K562 (cell line): Measurements from ENCODE around the gene P3H4. TPM values are rescaled to one million over a fixed set of nuclear protein-coding genes. Genes with fewer than 3 reads are reported as not detected.
A peak's percentile ranks its signal among the peaks of the same experiment; 100 is the strongest.

ENCODE experiments used
- ATF7 ChIP-seq: fragments of 450-650 bp; IDR thresholded peaks from 2 replicates; pipeline ENCODE4 v1.7.1; 2014; ENCODE audit warnings: mild to moderate bottlenecking, moderate library complexity
- BCLAF1 ChIP-seq, 2 experiments: fragments of 450-650 bp in 1 of 2; IDR thresholded peaks; 2 replicates each; pipeline ENCODE4 v1.6.1; 2011 to 2017; ENCODE audit warnings: low read depth in 2 of 2, antibody characterized with exemption in 1 of 2, borderline replicate concordance in 1 of 2, low read length in 1 of 2, mild to moderate bottlenecking in 1 of 2, mixed read lengths in 1 of 2; ENCODE audit not compliant: control insufficient read depth in 1 of 2
- BRD4 ChIP-seq: fragments of 200-600 bp; sonication (generic); IDR thresholded peaks from 2 replicates; pipeline ENCODE4 v1.6.1; 2017; ENCODE audit warnings: inconsistent platforms
- BRF1 ChIP-seq: IDR thresholded peaks from 3 replicates; pipeline ENCODE4 v1.6.1; 2011; ENCODE audit warnings: borderline replicate concordance, mild to moderate bottlenecking; ENCODE audit not compliant: insufficient read length; ENCODE audit errors: extremely low read depth
- DMBX1 ChIP-seq: fragments of 250-450 bp; sonication (Bioruptor Pico); IDR thresholded peaks from 2 replicates; pipeline ENCODE4 v1.8.0; 2022; ENCODE audit warnings: inconsistent platforms, mild to moderate bottlenecking, moderate library complexity, borderline replicate concordance
- JUNB ChIP-seq: fragments of 450-650 bp; formaldehyde crosslinking; conservative IDR thresholded peaks from 2 replicates; pipeline ENCODE4 v1.4.0; 2020; ENCODE audit warnings: mild to moderate bottlenecking
- MCM3 ChIP-seq: fragments of 450-650 bp; IDR thresholded peaks from 2 replicates; pipeline ENCODE4 v1.6.1; 2016
- NEUROD1 ChIP-seq: fragments of 150-350 bp; IDR thresholded peaks from 2 replicates; pipeline ENCODE4 v1.6.1; 2014; ENCODE audit warnings: borderline replicate concordance, low read length, low read depth; ENCODE audit not compliant: partially characterized antibody
- NFYB ChIP-seq: IDR thresholded peaks from 2 replicates; pipeline ENCODE4 v1.6.1; 2011; ENCODE audit warnings: mild to moderate bottlenecking, moderate library complexity; ENCODE audit not compliant: insufficient read length; ENCODE audit errors: extremely low read depth
- PBX2 ChIP-seq, 2 experiments: IDR thresholded peaks in 1 of 2; conservative IDR thresholded peaks in 1 of 2; 2 replicates each; pipeline ENCODE4 v1.6.1; 2016; ENCODE audit warnings: low read depth in 2 of 2, mild to moderate bottlenecking in 1 of 2, missing compliant biosample characterization in 1 of 2, missing genetic modification characterization in 1 of 2, moderate library complexity in 1 of 2
- SMARCA4 ChIP-seq: fragments of 450-650 bp; IDR thresholded peaks from 2 replicates; pipeline ENCODE4 v1.6.1; 2016
- TCFL5 ChIP-seq: fragments of 250-450 bp; sonication (Bioruptor Pico); conservative IDR thresholded peaks from 2 replicates; pipeline ENCODE4 v1.6.1; 2021; ENCODE audit warnings: mild to moderate bottlenecking, moderate library complexity, matching md5 sums
- TGIF2 ChIP-seq: sonication (generic); formaldehyde crosslinking; IDR thresholded peaks from 2 replicates; pipeline ENCODE4 v1.8.1; 2022; ENCODE audit warnings: mild to moderate bottlenecking, missing genetic modification reagents, moderate library complexity
- ZNF12 ChIP-seq: sonication (generic); formaldehyde crosslinking; IDR thresholded peaks from 2 replicates; pipeline ENCODE4 v1.4.0; 2020; ENCODE audit warnings: mild to moderate bottlenecking, missing genetic modification reagents
- ZNF121 ChIP-seq: sonication (generic); formaldehyde crosslinking; conservative IDR thresholded peaks from 2 replicates; pipeline ENCODE4 v1.8.0; 2022; ENCODE audit warnings: missing genetic modification reagents
- ZNF311 ChIP-seq: fragments of 250-450 bp; sonication (Bioruptor Pico); IDR thresholded peaks from 2 replicates; pipeline ENCODE4 v1.4.0; 2020; ENCODE audit warnings: mild to moderate bottlenecking, moderate library complexity
- ZNF512 ChIP-seq: IDR thresholded peaks from 2 replicates; pipeline ENCODE4 v1.6.1; 2016; ENCODE audit warnings: missing genetic modification characterization, missing compliant biosample characterization
- ZNF639 ChIP-seq, 2 experiments: fragments of 200-800 bp in 1 of 2; sonication (Bioruptor generic) in 1 of 2; sonication (generic) in 1 of 2; formaldehyde crosslinking in 1 of 2; IDR thresholded peaks in 1 of 2; conservative IDR thresholded peaks in 1 of 2; 2 replicates each; pipeline versions ENCODE4 v1.5.0 to v1.6.1; 2016 to 2020; ENCODE audit warnings: missing compliant biosample characterization in 1 of 2, missing genetic modification characterization in 1 of 2, missing genetic modification reagents in 1 of 2
- polyA plus RNA-seq, 8 experiments: library from polyadenylated mRNA; depleted of rRNA in 4 of 8; stranded (reverse) in 5 of 8; unstranded in 3 of 8; fragments of >200 nt; fragmentation: Nextera tagmentation in 2 of 8; fragmentation: Illumina TruSeq in 1 of 8; extraction: Ambion mirVana in 2 of 8; extraction: Trizol in 1 of 8; gene quantifications; 2 replicates each; pipeline versions ENCODE4 v1.2.1 to v1.2.3, GENCODE V29; 2011 to 2014; ENCODE audit warnings: inconsistent platforms in 1 of 8, missing spikeins in 1 of 8
- total RNA-seq, 7 experiments: library from RNA; depleted of rRNA in 6 of 7; stranded (reverse); fragments of >200 nt in 6 of 7; fragmentation: Illumina TruSeq in 2 of 7; extraction: Trizol in 2 of 7; gene quantifications; 2 replicates each; pipeline versions ENCODE4 v1.2.1 to v1.2.3, GENCODE V29; 2011 to 2021; ENCODE audit warnings: low replicate concordance in 1 of 7

The P3H4 gene
- total and polyA plus RNA-seq, 9 of the 15 experiments (the other 6 are each of a cell fraction or from before 2014, with no cell fraction given) = 0.10 to 3.7 (median 1.0) TPM

GRCh38 chr17:41785091-41785858 is 26.5 kb downstream of the P3H4 start (continued):
- TF ChIP-seq TGIF2 (CRISPR knock-in tag) = no peak
- 0 out of 2 replicates have a peak, but pooled peaks have one; percentile 16 for TF ChIP-seq SMARCA4
- TF ChIP-seq ZNF639 (CRISPR knock-in tag; conservative IDR thresholded peaks at IDR 0.05 in 1 of 2, IDR thresholded peaks at IDR 0.05 in 1 of 2) = no peak
- no peak for TF ChIP-seq PBX2 (CRISPR knock-in tag; IDR thresholded peaks at IDR 0.05; ENCODE audit: low read depth)
- no peak for TF ChIP-seq PBX2 (tag; conservative IDR thresholded peaks at IDR 0.05; ENCODE audit: low read depth)
- TF ChIP-seq NFYB = no peak
- no peak for TF ChIP-seq BCLAF1 (IDR thresholded peaks at IDR 0.05; ENCODE audit: borderline replicate concordance in 1 of 2, control insufficient read depth in 1 of 2, low read depth in 2 of 2, low read length in 1 of 2)
- no peak for TF ChIP-seq TCFL5 (CRISPR knock-in tag)
- TF ChIP-seq DMBX1 (CRISPR knock-in tag) = no peak
- TF ChIP-seq ZNF311 (CRISPR knock-in tag) = no peak
- TF ChIP-seq ZNF512 (tag) = no peak
- no peak for TF ChIP-seq ZNF121 (CRISPR knock-in tag)
- no peak; the same call in none of the 2 replicates for TF ChIP-seq BRD4
- peak; percentile 66 for TF ChIP-seq ATF7
- no peak for TF ChIP-seq ZNF12
- no peak for TF ChIP-seq NEUROD1
- TF ChIP-seq MCM3 = no peak
- no peak for TF ChIP-seq BRF1
- no peak for TF ChIP-seq JUNB
